Measurements from ENCODE around the gene BEST4. TPM values are rescaled to one million over a fixed set of nuclear protein-coding genes. Genes with fewer than 3 reads are reported as not detected.

BEST4 gene
- total and polyA plus RNA-seq, 2 of the 13 experiments (the other 11 are each of a cell fraction or from before 2014, with no cell fraction given), result 0.77 to 1.4 TPM

- peak; percentile 80 for TF ChIP-seq ZNF563 (CRISPR knock-in tag; IDR thresholded peaks at IDR 0.05)
- TF ChIP-seq ZNF17 (CRISPR knock-in tag; IDR thresholded peaks at IDR 0.05), result no peak
- TF ChIP-seq DR1 (CRISPR knock-in tag; IDR thresholded peaks at IDR 0.05), result no peak
- peak; percentile 74; the same call in 1 of the 2 replicates for TF ChIP-seq KMT2A (CRISPR knock-in tag; IDR thresholded peaks at IDR 0.05)
- TF ChIP-seq TRIM22 (IDR thresholded peaks at IDR 0.05), result no peak
- TF ChIP-seq TRIM24 (CRISPR knock-in tag; IDR thresholded peaks at IDR 0.05), result no peak
- TF ChIP-seq NFIC (IDR thresholded peaks at IDR 0.05; ENCODE audit: low read length), result no peak
- no peak for TF ChIP-seq ZNF292 (CRISPR knock-in tag; IDR thresholded peaks at IDR 0.05; ENCODE audit: borderline replicate concordance, low read depth)
- no peak for TF ChIP-seq DNMT3B (CRISPR knock-in tag; conservative IDR thresholded peaks at IDR 0.05)
- peak; percentile 53 to 69; a peak in 3 of 4 replicates for TF ChIP-seq POLR2A (IDR thresholded peaks at IDR 0.05; ENCODE audit: insufficient read depth in 1 of 2, low read depth in 2 of 2, low read length in 2 of 2)
- TF ChIP-seq KDM6A (CRISPR knock-in tag; IDR thresholded peaks at IDR 0.05; ENCODE audit: low read depth), result no peak
- no peak for TF ChIP-seq FOXK1 (CRISPR knock-in tag; IDR thresholded peaks at IDR 0.05; ENCODE audit: borderline replicate concordance, low read depth)
- no peak for TF ChIP-seq BHLHE40 (IDR thresholded peaks at IDR 0.05; ENCODE audit: low read length)
- TF ChIP-seq FOXO1 (CRISPR knock-in tag; IDR thresholded peaks at IDR 0.05), result no peak
- TF ChIP-seq ZNF224 (CRISPR knock-in tag; IDR thresholded peaks at IDR 0.05), result peak; percentile 17; the same call in 1 of the 2 replicates
- TF ChIP-seq ATAD3A (CRISPR knock-in tag; IDR thresholded peaks at IDR 0.05), result no peak
- TF ChIP-seq ZBTB39 (CRISPR knock-in tag; IDR thresholded peaks at IDR 0.05), result no peak
- peak; percentile 85 for TF ChIP-seq ZBTB7B (CRISPR knock-in tag; IDR thresholded peaks at IDR 0.05)
- TF ChIP-seq AKAP8 (CRISPR knock-in tag; IDR thresholded peaks at IDR 0.05), result no peak
- TF ChIP-seq MED13 (CRISPR knock-in tag; IDR thresholded peaks at IDR 0.05), result no peak
- no peak for TF ChIP-seq ZNF510 (CRISPR knock-in tag; IDR thresholded peaks at IDR 0.05; ENCODE audit: low read depth)
- no peak for TF ChIP-seq ZNF674 (CRISPR knock-in tag; IDR thresholded peaks at IDR 0.05; ENCODE audit: low read depth)
- TF ChIP-seq ZNF329 (CRISPR knock-in tag; IDR thresholded peaks at IDR 0.05; ENCODE audit: low read depth), result no peak
- no peak for TF ChIP-seq ISX (CRISPR knock-in tag; conservative IDR thresholded peaks at IDR 0.05)
- peak; percentile 53; the same call in 1 of the 2 replicates for TF ChIP-seq IKZF5 (CRISPR knock-in tag; IDR thresholded peaks at IDR 0.05)
- TF ChIP-seq REL (CRISPR knock-in tag; conservative IDR thresholded peaks at IDR 0.05), result no peak
- 0 out of 2 replicates have a peak, but pooled peaks have one; percentile 50 for TF ChIP-seq PBX3 (CRISPR knock-in tag; IDR thresholded peaks at IDR 0.05; ENCODE audit: borderline replicate concordance)
Observed at GRCh38 chr1:44784094-44785028, 3.6 kb downstream of the BEST4 start (continued).

Measured in HepG2 (cell line).